ENCODE data around the gene GH1.

Gene GH1

DNA sequence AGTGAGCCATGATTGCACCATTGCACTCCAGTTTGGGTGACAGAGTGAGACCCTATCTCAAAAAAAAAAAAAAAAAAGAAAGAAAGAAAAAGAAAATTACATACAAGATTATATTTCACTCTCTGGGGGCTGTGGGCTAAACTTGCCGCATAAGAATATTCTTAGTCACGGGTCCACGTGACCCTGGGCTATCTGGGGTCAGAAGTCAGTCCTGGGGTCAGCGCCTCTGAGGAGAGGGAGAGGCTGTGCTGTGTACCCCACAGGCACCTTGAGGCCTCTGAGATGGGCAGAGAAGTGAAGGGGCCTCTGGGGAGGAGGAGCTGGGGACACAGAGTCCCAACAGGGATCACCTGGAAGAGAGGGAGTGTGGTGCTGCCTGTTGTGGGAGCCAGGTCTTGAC lies 19.3 kb upstream of the GH1 start:
- FAIRE-seq (no peak), DNase-seq (ENCODE audit: insufficient read length, low spot score) (no peak)
- no peak for TF ChIP-seq POLR2A (IDR thresholded peaks at IDR 0.05; ENCODE audit: low read depth, low read length)

DNA sequence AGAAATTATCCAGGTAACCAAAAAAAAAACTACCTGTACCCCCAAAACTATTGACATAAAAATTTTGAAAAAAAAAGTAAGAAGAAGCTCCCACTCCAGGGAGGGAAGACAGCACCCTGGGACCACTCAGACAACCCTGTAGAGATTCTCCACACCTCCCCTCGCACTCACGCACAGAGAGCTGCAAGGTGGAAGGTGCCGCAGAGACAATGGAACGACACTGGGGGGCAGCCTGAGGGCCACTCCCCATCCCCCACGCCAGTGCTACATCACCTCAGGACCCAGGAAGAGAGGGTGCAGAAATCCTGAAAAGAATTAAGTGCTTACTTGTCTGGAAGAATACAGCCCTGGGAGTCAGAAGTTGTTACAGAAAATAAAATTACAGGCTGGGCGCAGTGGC lies 18.7 kb upstream of the GH1 start:
- DNase-seq (ENCODE audit: insufficient read length, low spot score) (no peak), FAIRE-seq (no peak)
- no peak for TF ChIP-seq POLR2A (IDR thresholded peaks at IDR 0.05; ENCODE audit: low read depth, low read length)

DNA sequence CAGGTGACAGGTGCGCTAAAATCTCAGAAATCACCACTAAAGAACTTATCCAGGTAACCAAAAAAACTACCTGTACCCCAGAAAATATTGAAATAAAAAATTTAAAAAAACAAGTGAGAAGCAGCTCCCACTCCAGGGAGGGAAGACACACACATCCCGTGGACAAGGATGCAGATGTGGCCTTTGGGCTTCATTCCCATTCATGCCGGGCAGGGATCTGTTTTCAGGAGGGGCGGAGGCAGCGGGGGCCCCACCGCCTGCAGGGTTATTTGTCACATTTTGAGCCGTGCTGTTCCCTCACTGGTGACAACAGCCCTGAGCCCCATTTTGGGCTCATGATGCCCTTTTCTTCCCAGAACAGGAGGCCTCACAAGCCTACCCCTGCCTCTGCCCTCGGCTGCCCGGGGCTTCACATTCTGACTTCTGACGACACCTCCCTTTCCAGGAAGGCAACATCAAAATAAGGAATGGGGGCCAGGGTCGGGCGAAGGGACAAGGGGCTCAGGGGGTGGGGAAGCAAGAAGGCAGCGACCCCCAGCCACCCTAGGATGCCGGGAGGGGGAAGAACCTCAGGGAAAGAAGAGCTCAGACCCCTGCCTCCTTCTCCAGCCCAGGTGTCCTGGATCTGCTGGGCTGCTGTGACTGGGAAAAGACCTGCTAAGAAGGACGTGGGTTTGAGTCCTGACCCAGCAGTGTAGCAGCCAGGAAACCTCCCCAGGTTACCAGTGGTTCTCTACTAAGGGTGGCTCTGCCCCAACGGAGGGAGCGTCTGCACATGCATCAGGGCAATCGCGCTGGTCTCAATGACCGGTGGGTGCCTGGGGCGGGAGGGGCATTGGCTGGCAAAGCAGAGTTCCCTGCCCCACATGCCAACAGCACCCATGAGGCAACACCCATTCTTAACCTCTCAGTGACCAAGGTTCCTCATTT lies 15.8 kb upstream of the GH1 start:
- FAIRE-seq (no peak), DNase-seq (ENCODE audit: insufficient read length, low spot score) (no peak)
- no peak for TF ChIP-seq POLR2A (IDR thresholded peaks at IDR 0.05; ENCODE audit: low read depth, low read length)

DNA sequence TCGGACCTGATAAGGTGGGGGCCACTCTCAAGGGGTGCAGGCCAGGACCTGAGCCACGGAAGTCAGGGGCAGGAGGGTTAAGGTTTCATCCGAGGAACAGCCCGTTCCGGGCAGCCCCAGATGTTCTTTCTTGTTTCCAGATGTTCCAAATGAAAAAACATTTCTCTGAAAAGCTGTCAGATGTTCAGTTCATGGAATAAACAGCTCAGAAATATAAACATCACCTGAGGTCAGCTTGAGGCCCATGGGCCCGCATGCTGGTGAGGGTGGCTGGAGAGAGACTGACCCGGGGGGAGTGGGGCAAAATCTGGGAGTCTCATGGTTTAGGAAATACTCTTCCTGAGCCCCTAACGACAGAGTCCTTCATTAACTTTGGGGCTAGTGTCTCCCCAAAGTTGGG lies 15.0 kb upstream of the GH1 start:
- FAIRE-seq, result no peak
- DNase-seq (ENCODE audit: insufficient read length, low spot score), result no peak
- TF ChIP-seq POLR2A (IDR thresholded peaks at IDR 0.05; ENCODE audit: low read depth, low read length), result no peak

DNA sequence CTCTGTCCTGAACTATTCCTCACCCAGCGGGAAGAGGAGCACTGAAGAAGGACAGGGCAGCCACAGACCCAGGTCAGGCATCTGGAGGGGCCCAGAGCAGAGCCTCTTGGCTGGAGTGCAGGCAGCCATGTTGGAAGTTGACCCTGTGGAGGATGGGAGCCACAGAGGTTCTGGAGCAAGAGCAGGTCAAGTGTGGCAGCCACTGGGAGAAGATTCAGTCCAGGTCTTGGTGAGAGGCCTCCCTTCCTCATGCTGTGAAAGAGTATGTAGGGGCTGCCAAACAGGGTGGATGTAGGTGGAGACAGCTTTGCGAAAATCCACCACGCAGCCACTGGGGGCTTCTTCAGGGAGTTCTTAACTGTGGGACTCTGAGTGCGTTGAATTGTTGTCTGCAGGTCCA lies 14.1 kb upstream of the GH1 start:
- FAIRE-seq, result no peak
- TF ChIP-seq POLR2A (IDR thresholded peaks at IDR 0.05; ENCODE audit: low read depth, low read length), result no peak
- no peak for DNase-seq (ENCODE audit: insufficient read length, low spot score)

DNA sequence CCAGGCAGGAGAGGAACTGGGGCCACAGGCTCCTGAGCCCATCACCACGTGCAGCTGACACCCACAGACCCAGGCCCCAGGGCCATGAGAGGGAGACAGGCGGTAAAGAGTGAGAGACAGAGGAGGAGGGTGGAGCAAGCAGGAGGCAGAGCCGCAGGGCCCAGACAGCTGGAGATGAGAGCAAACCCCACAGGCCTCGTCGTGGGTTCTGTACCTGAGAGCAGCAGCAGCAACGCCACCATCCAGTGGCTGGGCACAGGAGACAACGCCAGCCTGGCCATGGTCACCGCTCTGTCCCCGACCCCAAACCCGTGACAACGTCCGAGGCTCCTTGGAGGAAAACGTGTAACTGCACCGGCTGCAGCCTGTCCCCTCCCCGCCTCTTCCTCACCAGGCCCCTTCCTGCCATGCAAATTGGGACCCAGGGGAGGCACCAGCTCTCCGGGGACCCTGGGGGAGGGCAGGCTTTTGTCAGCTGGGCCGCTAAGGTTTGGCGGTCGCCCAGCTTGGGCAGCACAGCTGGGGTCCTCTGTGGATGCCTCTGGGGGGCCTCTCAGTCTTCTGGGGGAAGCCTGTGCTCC lies 13.4 kb upstream of the GH1 start, which contains the start of gene CD79B:
TSS of gene CD79B (minus strand) at position 351 of the 581 bp plus-strand sequence. CDS start at position 281, 70 bp downstream.
- no peak for DNase-seq (ENCODE audit: insufficient read length, low spot score)
- no peak for TF ChIP-seq POLR2A (IDR thresholded peaks at IDR 0.05; ENCODE audit: low read depth, low read length)
- no peak for FAIRE-seq

DNA sequence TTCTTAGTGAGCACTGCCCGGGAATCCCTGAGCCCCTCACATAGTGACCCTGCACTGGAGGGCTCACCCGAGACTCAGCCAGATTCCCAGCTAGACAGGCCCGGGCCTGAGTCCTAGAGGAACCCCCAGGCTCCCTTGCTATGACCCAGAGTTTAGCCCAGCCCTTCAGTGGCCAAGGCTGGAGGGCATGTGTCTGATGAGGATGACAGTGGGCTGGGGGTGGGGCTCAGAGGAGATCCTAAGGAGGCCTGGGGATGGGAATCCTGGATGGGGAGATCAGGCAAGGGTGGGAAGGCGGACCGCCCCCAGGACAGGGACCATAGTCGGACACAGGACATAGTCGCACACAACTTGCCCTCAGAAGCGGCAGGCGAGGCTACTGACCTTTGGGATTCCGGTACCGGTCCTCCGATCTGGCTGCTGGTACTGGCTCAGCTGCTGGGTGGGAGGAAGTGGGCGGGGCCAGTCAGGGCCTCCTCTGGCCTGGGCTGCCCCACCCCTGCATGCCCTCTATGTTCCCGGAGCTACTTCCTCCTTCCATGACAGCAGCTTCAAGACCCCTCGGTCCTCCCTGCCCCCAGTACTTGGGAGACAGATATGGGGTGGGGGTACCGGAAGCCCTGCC lies 12.4 kb upstream of the GH1 start:
- no peak for TF ChIP-seq POLR2A (IDR thresholded peaks at IDR 0.05; ENCODE audit: low read depth, low read length)
- no peak for DNase-seq (ENCODE audit: insufficient read length, low spot score)
- FAIRE-seq, result no peak

DNA sequence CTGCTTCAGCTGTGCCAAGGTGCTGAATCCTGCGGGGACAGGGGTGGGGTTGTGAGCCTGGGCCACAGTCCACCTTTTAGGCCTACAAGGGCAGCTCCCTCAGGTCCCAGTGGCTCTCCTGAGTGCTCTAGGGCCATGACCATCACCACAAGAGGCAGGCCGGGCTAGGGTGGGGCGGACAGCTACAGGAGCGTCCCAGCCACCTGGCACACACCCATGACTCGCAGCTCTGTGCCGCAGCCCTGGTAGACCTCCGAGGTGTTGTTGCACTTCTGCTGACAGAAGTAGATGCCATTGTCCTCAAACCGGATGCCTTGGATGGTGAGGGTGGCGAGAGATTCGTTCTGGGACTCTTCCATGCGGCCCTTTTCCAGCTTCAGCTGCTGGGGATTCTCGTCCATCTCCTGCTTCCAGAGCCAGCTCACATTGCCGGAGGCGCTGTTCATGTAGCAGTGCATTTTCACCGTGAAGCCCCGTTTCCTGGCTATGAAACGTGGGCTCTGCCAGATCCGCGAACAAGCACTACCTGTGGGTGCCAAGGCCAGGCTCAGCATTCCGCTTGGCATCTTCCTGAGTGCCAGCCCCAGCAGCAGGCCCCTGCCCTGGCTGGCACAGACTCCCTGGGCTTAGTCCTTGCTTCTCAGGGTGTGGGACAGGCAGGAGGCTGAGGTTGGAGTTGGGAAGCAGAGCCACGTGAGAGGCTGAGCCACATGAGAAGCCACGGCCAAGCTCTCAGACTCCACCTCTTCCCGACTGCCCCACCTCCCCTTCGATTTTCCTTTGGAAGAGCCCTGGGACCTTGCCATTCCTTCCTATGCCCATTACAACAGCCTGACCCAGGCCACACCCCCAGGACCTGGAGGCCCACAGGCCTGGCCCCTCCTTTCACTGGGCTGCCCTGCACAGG lies 11.5 kb upstream of the GH1 start:
- FAIRE-seq, result no peak
- DNase-seq (ENCODE audit: insufficient read length, low spot score), result no peak
- TF ChIP-seq POLR2A (IDR thresholded peaks at IDR 0.05; ENCODE audit: low read depth, low read length), result no peak

DNA sequence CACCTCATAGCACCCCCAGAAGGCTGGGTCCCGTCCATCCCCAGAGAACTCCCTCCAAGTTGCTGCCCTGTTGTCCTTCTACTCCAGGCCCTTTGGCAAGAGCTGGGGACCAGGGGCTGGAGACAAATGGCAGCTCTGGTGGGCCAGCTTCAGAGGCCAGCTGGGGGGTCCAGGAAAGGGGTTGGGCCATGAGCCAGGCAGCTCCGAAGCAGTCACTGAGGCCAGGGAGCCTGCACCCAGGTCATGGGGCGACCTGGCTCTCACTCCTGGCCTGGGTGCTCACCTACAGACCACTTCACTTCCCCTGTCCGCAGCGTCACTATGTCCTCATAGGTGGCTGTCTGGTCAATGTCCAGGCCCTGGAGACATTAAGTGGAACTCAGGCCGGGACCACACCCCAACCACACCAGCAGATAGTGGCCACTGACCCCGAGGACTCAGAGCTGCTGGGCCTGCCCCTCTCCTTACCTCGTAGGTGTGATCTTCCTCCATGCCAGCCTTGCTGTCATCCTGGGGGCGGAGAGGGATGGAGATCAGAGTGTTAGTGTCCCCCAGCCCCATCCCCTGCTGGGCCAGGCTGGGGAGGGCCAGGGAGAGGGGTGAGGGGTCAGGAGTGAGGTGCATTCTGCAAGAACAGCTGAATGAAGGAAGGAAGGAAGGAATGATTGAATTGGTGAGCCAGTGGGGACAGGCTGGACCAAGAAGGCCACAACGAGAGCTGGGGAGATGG lies 10.5 kb upstream of the GH1 start:
- FAIRE-seq, result no peak
- DNase-seq (ENCODE audit: insufficient read length, low spot score), result no peak
- TF ChIP-seq POLR2A (IDR thresholded peaks at IDR 0.05; ENCODE audit: low read depth, low read length), result no peak

DNA sequence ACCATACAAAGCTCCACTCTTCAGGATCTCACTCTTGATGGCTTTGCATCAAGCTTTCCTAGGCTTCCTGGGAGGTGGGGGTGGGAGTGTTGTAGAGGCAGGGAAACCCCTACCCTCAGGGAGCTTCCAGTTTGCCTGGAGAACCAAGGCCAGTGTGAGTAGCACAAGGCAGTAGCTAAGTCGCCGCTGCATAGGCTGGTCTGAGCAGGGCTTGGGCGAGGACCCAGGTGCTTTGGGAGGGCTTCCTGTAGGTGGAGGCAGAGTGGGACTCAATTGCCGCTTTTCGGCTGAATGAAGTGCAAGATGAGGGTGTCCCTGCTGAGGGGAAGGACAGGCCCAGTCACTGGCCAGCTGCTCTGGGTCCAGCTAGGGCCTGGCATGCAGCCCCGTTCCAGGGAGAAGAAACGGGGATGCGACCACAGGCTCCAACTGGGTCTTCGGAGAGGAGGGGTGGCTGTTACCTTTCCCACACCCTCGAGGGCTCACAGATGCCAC lies 9.6 kb upstream of the GH1 start:
- no peak for FAIRE-seq
- no peak for DNase-seq (ENCODE audit: insufficient read length, low spot score)
- TF ChIP-seq POLR2A (IDR thresholded peaks at IDR 0.05; ENCODE audit: low read depth, low read length), result no peak

DNA sequence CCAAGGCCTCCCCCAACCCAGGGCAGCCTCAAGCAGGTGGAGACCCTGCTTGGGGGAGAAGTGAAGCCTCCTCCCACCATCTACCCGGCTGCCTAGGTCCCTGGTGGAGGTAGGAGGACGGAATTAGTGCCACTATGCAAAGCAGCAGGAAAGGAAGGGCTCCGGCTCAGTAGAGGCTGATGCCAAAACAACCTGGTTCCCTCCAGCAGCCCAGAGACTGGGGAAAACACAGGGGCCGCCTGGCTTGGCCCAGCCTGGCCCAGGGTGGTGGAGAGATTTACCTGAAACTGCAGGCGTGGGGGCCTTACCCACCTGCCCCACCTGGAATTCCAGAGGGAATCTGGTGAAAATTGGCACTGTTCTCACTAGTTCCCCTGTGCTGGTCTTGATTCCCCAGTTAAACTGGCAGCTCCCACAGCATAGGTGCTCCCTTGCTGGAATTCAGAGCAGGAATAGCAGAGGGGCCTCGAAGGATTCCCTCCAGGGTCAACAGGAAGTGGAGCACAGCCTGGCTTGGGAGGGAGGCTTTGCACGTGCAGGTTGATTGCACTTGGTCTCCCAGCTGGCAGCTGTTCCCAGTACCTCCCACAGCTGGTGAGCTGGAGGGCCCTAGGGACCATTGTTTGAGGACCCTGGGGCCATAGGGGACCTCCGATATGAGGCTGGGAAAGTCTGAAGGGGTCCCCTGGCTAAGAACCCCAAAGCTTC lies 9.0 kb upstream of the GH1 start:
- no peak for TF ChIP-seq POLR2A (IDR thresholded peaks at IDR 0.05; ENCODE audit: low read depth, low read length)
- no peak for FAIRE-seq
- no peak for DNase-seq (ENCODE audit: insufficient read length, low spot score)

DNA sequence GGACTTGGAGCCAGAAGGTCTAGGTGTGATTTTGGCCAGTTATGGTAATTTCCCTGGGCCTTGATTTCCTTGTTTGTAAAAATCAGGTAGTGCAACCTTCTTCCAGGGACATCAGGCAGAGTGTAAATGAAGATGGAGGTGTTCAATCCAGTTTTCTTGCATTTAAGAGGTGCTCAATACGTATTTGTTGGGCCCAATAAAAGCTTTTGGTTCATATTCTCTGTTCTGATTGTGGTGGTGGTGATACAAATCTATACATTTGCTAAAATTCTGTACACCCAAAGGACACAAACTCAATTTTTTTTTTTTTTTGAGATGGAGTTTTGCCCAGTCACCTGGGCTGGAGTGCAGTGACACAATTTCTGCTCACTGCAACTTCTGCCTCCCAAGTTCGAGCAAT lies 7.5 kb upstream of the GH1 start:
- TF ChIP-seq POLR2A (IDR thresholded peaks at IDR 0.05; ENCODE audit: low read depth, low read length), result no peak
- peak; percentile 3 for DNase-seq (ENCODE audit: insufficient read length, low spot score)
- FAIRE-seq, result no peak

Measured in H54 (cell line).